ENCODE results near the gene PDE9A. TPM values are rescaled to one million over a fixed set of nuclear protein-coding genes. Genes with fewer than 3 reads are reported as not detected.

The PDE9A gene
- total and polyA plus RNA-seq, 2 experiments from 2014 or later = 6.8 to 14.2 TPM

GRCh38 chr21:42760951-42761751 is 107.7 kb downstream of the PDE9A start:
- no peak for TF ChIP-seq CTCF (IDR thresholded peaks at IDR 0.05; ENCODE audit: low read depth, low read length)
- Histone ChIP-seq H3K4me1 (ENCODE audit: low read depth) (peaks cover 2% of the 10 kb centered on the region), H3K27ac (no peak overlapping the region), H3K9me3 (ENCODE audit: low read depth) (no peaks in the 10 kb centered on the region), H3K36me3 (no peaks in the 10 kb centered on the region), H3K27me3 (no peaks in the 10 kb centered on the region), H3K4me3 (no peak overlapping the region)
- DNase-seq (ENCODE audit: low read depth in 1 of 2, low spot score in 1 of 2) = no peak

GRCh38 chr21:42761776-42762335 is 108.4 kb downstream of the PDE9A start:
- peaks cover 2% of the 10 kb centered on the region for H3K4me1 ChIP-seq (ENCODE audit: low read depth)
- H3K36me3 ChIP-seq = peaks cover 3% of the 10 kb centered on the region
- no peak for DNase-seq (ENCODE audit: low read depth in 1 of 2, low spot score in 1 of 2)
- no peak overlapping the region for H3K27ac ChIP-seq
- H3K9me3 ChIP-seq (ENCODE audit: low read depth) = no peaks in the 10 kb centered on the region
- no peak for TF ChIP-seq CTCF (IDR thresholded peaks at IDR 0.05; ENCODE audit: low read depth, low read length)
- no peaks in the 10 kb centered on the region for H3K27me3 ChIP-seq
- H3K4me3 ChIP-seq = no peak overlapping the region

- Histone ChIP-seq H3K9me3 (ENCODE audit: low read depth) (no peaks in the 10 kb centered on the region), H3K27me3 (no peaks in the 10 kb centered on the region), H3K4me3 (no peak overlapping the region), H3K36me3 (peaks cover 5% of the 10 kb centered on the region), H3K4me1 (ENCODE audit: low read depth) (peaks cover 2% of the 10 kb centered on the region), H3K27ac (no peak overlapping the region)
- no peak for DNase-seq (ENCODE audit: low read depth in 1 of 2, low spot score in 1 of 2)
- no peak for TF ChIP-seq CTCF (IDR thresholded peaks at IDR 0.05; ENCODE audit: low read depth, low read length)
Measured at GRCh38 chr21:42763581-42764442, 110.4 kb downstream of the PDE9A start.

GRCh38 chr21:42764443-42764760 is 111.0 kb downstream of the PDE9A start:
- no peak overlapping the region for H3K4me3 ChIP-seq
- peaks cover 8% of the 10 kb centered on the region for H3K36me3 ChIP-seq
- TF ChIP-seq CTCF (IDR thresholded peaks at IDR 0.05; ENCODE audit: low read depth, low read length) = no peak
- DNase-seq (ENCODE audit: low read depth in 1 of 2, low spot score in 1 of 2) = no peak
- no peaks in the 10 kb centered on the region for H3K27me3 ChIP-seq
- H3K9me3 ChIP-seq (ENCODE audit: low read depth) = no peaks in the 10 kb centered on the region
- H3K27ac ChIP-seq = no peak overlapping the region
- H3K4me1 ChIP-seq (ENCODE audit: low read depth) = no peaks in the 10 kb centered on the region

GRCh38 chr21:42764883-42765282 is 111.5 kb downstream of the PDE9A start:
- Histone ChIP-seq H3K4me1 (ENCODE audit: low read depth) (no peaks in the 10 kb centered on the region), H3K36me3 (peaks cover 8% of the 10 kb centered on the region), H3K4me3 (no peak overlapping the region), H3K27me3 (no peaks in the 10 kb centered on the region), H3K27ac (no peak overlapping the region), H3K9me3 (ENCODE audit: low read depth) (no peaks in the 10 kb centered on the region)
- TF ChIP-seq CTCF (IDR thresholded peaks at IDR 0.05; ENCODE audit: low read depth, low read length) = no peak
- no peak for DNase-seq (ENCODE audit: low read depth in 1 of 2, low spot score in 1 of 2)
